ENCODE results near the gene TKTL1. TPM values are rescaled to one million over a fixed set of nuclear protein-coding genes. Genes with fewer than 3 reads are reported as not detected.
A peak's percentile ranks its signal among the peaks of the same experiment; 100 is the strongest.

TKTL1 gene
- total and polyA plus RNA-seq, 2 of the 4 experiments (the other 2 are of a cell fraction) = not detected

DNA sequence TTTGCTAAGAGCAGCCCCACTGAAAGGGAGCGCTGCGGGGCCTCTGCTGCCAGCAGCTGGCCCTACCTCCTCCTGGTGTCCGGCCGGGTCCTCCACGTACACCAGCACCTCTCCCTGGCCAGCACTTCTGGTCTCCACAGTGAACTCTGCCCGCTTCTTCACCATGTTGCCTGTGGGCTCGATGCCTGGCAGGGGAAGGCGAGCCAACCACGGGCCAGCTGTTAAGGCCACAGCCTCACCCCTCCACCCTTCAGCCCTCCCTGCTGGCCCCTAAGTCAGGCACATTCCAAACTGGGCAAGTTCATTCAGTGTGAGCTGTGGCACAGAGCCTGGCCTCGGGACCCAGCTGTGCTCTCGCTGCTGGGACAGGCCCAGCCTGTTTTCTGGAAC is 71.1 kb downstream of the TKTL1 start:
- Histone ChIP-seq H3K79me1 (ENCODE audit: low read depth in 1 of 2, low read length in 2 of 2) (peaks cover 0 to 21% of the 10 kb centered on the region in 2 experiments; a peak in 1 of 4 replicates), H3K27ac (ENCODE audit: insufficient read depth, low read length) (peak overlapping the region; percentile 39), H4K5ac (ENCODE audit: low read depth, low read length) (no peak overlapping the region), H2BK120ac (ENCODE audit: low read depth, low read length) (no peak overlapping the region), H2AFZ (replicated peaks; ENCODE audit: low read length, poor library complexity) (peak overlapping the region; percentile 51), H3K4me3 (ENCODE audit: insufficient read depth, low read depth, low read length) (no peak overlapping the region), H3K18ac (ENCODE audit: low read depth, low read length) (no peak overlapping the region), H2BK20ac (ENCODE audit: low read depth, low read length) (no peak overlapping the region), H3K4ac (ENCODE audit: low read depth, low read length) (no peak overlapping the region), H2BK5ac (ENCODE audit: low read depth, low read length, poor library complexity, severe bottlenecking) (peak overlapping the region; percentile 34), H3K4me2 (ENCODE audit: low read depth, low read length) (peak overlapping the region; percentile 11; the same call in 1 of the 2 replicates), H2AK5ac (ENCODE audit: low read depth, low read length) (no peak overlapping the region; the same call in 1 of the 2 replicates), H3K23ac (ENCODE audit: low read depth, low read length) (no peak overlapping the region), H4K20me1 (ENCODE audit: insufficient read depth, low read length) (peaks cover 90% of the 10 kb centered on the region), H2BK15ac (ENCODE audit: low read depth, low read length) (no peak overlapping the region), H3K14ac (replicated peaks; ENCODE audit: low read depth, low read length) (peak overlapping the region; percentile 23; the same call in 1 of the 2 replicates), H2AK9ac (replicated peaks; ENCODE audit: low read depth, low read length, poor library complexity) (peak overlapping the region; percentile 72), H3K9ac (ENCODE audit: low read depth, low read length) (peak overlapping the region; percentile 47; the same call in 1 of the 2 replicates), H4K8ac (ENCODE audit: low read depth in 2 of 2, low read length in 2 of 2) (no peak overlapping the region), H3K9me1 (ENCODE audit: insufficient read depth, low read length) (no peaks in the 10 kb centered on the region; the same call in 1 of the 2 replicates), H3K9me3 (ENCODE audit: control insufficient read depth, insufficient read depth, low read length) (no peaks in the 10 kb centered on the region), H3K27me3 (ENCODE audit: control insufficient read depth, insufficient read depth, low read length) (no peaks in the 10 kb centered on the region), H3K56ac (ENCODE audit: extremely low read depth, insufficient read depth, low read length) (no peak overlapping the region), H4K91ac (ENCODE audit: insufficient read depth, low read depth, low read length) (no peak overlapping the region), H3K4me1 (ENCODE audit: control insufficient read depth, insufficient read depth, low read length) (peaks cover 7% of the 10 kb centered on the region), H3K36me3 (ENCODE audit: control insufficient read depth, insufficient read depth, low read length) (peaks cover 75% of the 10 kb centered on the region)
- dilution Hi-C loops (cut with HindIII; ENCODE audit: low sequenced_read_pairs, unreplicated experiment) = no loop called here
- no peak for DNase-seq
- in situ Hi-C loops (cut with MboI; ENCODE audit: low sequenced_read_pairs) = no loop called here
- intact Hi-C loops (cut with micrococcal nuclease) = no loop called here
- no TSS peak for BruUV-seq (replicated peaks)
- 66% methylated on average over 9 of the region's 11 CpGs; no CpG with 5 or more reads in 1 of the 2 experiments for WGBS, 2 experiments (ENCODE audit: extremely low coverage in 2 of 2, insufficient read length in 1 of 2)
- POLR2A ChIA-PET (ENCODE audit: unreplicated experiment) = no interaction called here
- no peak for ATAC-seq (ENCODE audit: low read depth)
- no peak for TF ChIP-seq MAZ (IDR thresholded peaks at IDR 0.05; ENCODE audit: borderline replicate concordance, low read depth, low read length)
- CTCF ChIA-PET = no interaction called here
